Measurements from ENCODE around the gene CLEC4G.

DNA sequence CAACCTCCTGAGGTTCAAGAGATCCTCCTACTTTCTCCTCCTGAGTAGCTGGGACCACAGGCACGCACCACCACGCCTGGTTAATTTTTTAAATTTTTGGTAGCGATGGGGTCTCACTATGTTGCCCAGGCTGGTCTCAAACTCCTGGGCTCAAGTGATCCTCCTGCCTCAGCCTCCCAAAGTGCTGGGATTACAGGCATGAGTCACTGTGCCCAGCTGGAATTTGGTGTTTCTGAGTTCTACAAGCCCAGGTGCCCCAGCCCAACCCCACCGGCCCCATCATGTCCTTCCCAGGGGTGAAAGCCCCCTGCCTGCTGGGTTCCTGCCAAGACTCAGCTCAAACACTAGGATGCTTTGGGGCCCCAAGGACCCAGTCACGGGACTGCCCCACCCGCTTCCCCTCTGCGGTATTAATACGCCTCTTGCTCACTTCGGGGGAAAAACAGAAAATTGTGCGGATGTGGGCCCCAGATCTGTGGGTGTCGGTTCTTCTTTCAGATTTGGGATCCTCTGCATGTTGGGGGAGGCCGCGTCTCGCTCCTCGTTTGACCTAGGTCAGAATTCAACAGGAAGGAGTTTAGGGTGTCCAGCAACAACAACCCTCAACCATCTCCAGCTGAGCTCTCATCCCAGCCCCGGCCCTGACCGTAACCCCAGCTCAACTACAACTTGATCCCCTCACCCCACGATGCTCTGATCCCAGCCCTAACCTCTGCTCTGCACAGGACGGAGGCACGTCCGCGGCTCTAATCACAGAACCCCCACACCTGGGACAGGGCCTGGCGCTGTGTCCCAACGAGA, 26.3 kb downstream of the CLEC4G start:
- TF ChIP-seq CTCF (conservative IDR thresholded peaks at IDR 0.05; ENCODE audit: low read length) (no peak), EZH2phosphoT487 (IDR thresholded peaks at IDR 0.05; ENCODE audit: borderline replicate concordance) (no peak)
